Endometrial microvascular endothelial cells (primary cell): ENCODE measurements around the gene LGI1. TPM values are rescaled to one million over a fixed set of nuclear protein-coding genes. Genes with fewer than 3 reads are reported as not detected.

ENCODE experiments used
- in situ Hi-C: cut with HindIII; loops from 2 replicates; pipeline ENCODE4 v1.10.0; 2017; ENCODE audit warnings: low sequenced_read_pairs, low pct_unique_long_range_greater_than_20kb; ENCODE audit errors: inconsistent ontology term
- total RNA-seq: library from RNA; depleted of rRNA; stranded (reverse); fragments of >200 nt; gene quantifications from one replicate; pipeline ENCODE4 v1.2.3, GENCODE V29; 2015; ENCODE audit errors: inconsistent ontology term

Gene LGI1
- total RNA-seq, 1 donor from 2014 or later: not detected

DNA sequence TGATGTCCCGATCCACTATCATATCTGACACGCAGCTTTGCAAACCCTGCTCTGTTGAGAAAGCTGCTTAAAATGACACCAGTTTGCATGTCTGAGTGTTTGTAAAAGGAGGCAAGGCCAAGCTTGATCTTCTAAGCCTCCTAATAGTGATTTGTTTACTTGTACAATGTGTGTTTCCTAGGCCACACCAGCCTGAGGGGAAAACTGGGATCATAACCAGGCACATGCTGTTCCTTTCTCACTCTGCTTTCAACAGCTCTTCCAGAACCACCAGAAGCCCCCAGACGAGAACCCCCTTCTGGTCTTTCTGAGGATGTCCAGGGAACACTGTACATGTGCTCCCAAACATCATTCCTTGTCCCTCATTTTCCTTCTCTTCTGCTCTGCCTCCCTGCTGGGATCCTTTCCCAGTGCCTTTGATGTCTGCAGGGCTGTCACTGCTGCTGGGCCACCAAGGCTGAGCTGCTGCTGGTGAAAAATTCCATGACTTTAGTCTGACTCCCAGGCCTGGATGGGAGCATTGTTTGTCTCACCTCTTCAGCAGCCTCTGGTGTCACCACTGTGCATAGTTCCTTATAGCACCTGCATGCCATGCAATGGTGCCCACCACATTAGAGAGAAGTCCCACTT is 4.0 kb upstream of the LGI1 start:
- in situ Hi-C loops: no loop called here

GRCh38 chr10:93754761-93755160 is 3.0 kb upstream of the LGI1 start:
- in situ Hi-C loops: no loop called here

GRCh38 chr10:93755443-93756116 is 2.2 kb upstream of the LGI1 start:
- in situ Hi-C loops: no loop called here

DNA sequence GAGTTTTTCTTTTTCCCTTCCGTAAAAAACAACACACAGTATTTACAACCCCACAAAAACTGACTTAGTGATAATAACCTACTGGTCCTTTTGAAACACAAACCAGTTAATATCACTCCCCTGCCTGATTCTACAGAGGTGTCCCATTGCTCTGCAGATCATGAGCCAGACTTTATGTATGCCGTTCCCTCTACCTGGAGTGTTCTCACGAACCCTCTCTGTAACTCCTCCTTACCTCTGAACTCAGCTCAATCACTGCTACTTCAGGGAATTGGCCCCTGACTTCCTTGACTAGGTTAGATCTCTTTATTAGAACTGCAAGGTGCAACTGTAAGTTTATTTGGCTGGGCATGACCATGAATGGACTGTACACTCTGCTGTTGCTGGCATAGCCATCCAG is 1.6 kb upstream of the LGI1 start:
- in situ Hi-C loops: no loop called here

- in situ Hi-C loops: no loop called here
Observed at GRCh38 chr10:93757136-93757535, 600 bp upstream of the LGI1 start.

DNA sequence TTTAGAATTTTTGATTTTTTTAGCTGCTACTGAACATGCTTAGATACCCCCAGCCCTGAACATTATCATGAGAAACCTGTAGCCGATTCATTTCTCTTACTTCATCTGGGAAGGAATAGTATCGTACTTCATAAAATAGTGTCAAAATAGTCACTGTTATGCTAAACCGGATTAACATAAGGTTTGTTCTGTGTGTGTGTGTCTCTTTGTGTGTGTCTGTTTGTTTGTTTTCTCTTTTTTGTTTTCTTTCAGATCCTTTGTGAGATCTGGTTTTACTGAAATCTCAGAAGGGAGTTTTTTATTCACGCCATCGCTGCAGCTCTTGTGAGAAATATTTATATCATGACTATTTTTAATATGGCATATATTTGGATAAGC is 761 bp downstream of the LGI1 start:
- in situ Hi-C loops: no loop called here

DNA sequence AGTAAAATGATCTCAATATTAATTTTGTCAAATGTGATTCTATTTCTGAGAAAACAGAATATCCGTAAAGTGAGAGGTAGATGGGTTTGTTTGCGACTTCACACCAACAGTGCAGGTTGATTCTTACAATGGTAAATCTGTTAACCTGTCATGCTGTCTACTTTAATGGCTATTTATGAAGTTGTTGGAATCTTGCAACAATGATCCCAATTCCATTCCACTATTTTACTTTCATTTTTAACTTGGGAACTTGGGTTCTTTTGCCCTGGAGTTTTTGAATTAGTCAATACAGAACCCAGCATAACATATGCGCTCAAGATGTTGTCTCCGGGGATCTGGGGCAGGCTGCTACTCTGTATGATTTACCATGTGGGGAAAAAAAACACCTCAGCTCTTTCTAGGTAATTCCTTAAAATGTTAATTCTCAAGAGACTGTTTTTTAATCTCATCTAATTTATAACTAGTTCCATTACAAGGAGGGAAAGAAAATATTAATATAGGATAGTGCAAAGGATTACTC is 1.2 kb downstream of the LGI1 start:
- in situ Hi-C loops: no loop called here

DNA sequence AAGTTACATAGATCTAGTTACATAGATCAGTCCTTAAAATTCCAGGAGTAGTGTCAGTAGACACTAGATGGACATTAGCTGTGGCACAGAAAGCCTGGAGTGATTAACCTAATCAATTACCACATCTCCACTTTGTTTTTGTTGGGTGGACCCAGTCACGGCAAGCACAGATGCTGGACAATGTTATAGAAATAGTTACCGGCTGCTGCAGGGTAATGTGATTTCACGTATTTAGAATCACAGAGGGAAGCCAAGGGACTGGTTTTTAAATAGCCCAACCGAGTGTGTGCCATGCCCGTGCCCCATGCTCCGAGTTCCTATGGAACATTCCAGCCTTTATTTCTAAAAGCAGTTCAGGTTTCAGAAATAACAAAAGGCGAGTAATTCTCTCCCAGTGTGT is 2.8 kb downstream of the LGI1 start:
- in situ Hi-C loops: no loop called here

GRCh38 chr10:93762979-93763391 is 5.2 kb downstream of the LGI1 start:
- in situ Hi-C loops: no loop called here

DNA sequence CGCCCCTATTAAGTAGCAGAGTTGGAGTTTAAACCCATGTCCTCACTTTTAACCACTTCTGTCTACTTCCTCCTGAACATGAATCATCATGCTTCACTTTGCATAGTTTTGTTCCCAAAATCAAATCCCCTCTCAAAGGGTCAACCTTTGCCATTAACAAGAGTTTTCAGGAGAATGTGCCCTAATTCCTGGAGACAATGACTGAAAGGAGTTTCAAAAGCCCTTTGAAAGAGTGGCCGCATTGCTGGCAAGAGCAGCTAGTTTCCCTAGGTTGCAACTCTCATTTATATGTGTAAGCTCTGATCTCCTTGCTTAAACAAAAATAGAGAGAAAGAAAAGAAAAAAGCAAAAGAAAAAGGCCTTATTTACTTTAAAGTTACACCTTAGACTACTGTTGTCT is 9.2 kb downstream of the LGI1 start:
- in situ Hi-C loops: no loop called here

DNA sequence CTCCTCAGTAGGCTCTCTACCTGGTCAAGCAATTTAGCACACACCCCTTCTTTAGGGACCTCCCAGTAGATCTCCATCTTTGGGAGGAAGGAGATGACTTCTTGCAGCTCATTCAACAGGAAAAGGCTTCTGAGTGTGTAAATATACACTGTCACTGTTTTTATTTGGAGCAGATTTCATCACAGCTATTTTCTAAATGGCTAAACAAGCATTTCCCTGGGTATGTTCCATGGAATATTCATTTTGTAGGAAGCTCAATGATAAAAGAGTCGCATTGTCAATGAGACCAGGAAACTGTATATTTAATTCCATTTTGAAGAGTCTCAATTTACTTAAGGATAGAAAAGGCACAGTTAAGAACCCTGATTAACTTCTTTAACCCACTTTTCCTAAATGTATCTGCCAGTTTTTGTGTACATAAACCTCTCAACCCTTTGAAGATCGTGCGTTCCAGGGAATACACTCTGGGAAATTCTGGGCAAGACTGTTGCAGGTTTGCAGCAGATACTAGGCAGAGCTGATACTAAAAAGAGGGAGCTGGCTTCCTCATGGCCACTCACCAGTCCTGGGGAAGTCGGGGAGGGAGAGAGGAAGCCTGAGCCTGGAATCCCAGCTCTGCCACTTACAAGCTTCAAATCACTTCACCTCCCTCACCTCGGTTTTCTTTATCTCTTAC is 10.1 kb downstream of the LGI1 start:
- in situ Hi-C loops: no loop called here

- in situ Hi-C loops: no loop called here
Observed at GRCh38 chr10:93768892-93769291, 11.2 kb downstream of the LGI1 start.

- in situ Hi-C loops: no loop called here
Observed at GRCh38 chr10:93771354-93771753, 13.6 kb downstream of the LGI1 start.

DNA sequence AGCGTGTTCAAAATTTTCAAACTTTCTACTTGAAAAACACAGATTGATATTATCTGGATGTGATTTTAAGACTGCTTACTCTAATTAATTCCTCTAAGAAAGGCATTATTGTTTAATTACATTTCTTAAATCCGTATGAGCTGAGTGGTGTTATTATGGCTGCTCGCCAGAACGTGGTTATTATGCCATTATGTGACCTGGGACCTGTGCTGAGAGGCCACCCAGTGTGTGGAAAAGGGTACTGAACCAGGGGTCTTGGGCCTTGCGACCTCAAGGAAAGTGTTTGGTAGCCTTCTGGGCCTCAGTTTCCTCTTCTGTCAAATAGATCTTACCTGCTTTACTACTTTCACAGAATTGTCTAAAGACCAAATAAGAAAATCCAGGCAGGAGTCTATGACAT is 15.4 kb downstream of the LGI1 start:
- in situ Hi-C loops: no loop called here

DNA sequence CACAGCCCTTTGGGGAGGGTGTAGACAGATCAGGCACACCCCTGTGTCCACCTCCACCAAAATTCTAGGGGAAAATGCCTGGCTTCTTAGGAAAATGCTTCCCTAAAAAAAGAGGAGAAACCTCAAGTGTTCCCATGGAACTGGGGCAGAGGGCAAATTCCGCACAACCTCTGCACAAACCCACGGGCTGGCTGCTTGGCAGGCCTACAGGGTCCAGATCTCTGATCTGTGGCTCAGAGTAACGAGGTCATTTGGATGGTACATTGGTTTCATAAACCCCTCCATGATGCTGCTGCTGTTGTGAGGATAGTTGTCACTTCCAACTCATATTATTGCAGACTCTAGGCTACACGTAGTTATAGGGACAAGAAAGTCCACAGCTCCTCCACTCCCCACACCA is 16.0 kb downstream of the LGI1 start:
- in situ Hi-C loops: no loop called here

- in situ Hi-C loops: no loop called here
Observed at GRCh38 chr10:93775356-93775755, 17.6 kb downstream of the LGI1 start.

DNA sequence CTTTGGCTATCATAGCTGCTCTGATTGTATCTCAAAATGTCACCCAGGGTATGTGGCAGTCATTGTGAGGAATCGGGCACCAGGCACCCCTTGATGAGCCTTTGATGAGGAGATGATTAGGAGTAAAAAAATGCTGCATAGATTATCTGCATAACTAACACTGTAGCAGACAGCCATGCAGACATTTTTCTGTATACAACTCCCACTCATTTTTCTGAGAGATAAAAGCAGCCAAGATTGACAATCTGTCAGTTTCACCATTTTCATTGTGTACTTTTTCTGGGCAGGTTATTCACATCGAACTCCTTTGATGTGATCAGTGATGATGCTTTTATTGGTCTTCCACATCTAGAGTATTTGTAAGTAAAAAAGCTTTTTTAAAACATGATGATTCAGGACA is 19.4 kb downstream of the LGI1 start:
- in situ Hi-C loops: no loop called here

- in situ Hi-C loops: no loop called here
Observed at GRCh38 chr10:93784059-93784458, 26.3 kb downstream of the LGI1 start.

DNA sequence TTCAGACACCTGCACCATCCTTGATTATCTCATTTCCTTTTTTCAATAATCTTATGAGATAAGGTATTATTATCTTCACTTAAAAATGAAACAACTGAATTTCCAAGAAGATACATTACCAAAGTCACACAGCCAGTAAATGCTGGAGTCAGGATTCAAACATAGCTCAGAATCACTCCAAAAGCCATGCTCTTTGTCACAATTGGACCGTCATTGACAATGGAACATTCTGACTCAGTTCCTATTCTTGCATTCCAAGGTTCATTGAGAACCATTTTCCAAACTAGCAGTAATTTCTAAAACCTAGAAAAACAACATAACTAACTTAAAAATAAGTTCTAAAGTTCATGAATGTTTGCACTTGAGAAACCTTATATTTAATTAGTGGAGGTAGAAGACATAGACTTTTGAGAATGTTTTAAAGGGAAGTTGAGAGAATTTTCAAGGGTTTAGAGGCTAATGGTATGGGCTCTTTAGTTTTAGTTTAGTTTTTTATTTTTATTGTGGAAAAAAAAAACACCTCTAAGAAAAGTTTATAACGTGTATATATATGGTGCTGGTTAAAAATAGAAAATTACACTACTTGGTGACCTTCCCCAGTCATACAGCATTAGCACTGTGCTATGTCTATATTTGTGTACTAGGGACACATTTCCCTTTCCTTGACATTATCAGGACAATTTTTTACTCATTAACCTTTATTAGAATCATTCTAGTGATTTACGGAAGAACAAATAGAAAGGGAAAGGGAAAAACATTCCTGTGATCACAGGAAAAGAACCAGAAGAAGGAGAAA is 30.9 kb downstream of the LGI1 start:
- in situ Hi-C loops: no loop called here
